ENCODE measurements around the gene CELSR1. TPM values are rescaled to one million over a fixed set of nuclear protein-coding genes. Genes with fewer than 3 reads are reported as not detected.
A peak's percentile ranks its signal among the peaks of the same experiment; 100 is the strongest.

The CELSR1 gene
- total and polyA plus RNA-seq, 2 of the 13 experiments (the other 11 are each of a cell fraction or from before 2014, with no cell fraction given), result 0.78 to 1.8 TPM

- TF ChIP-seq ZNF567 (CRISPR knock-in tag; IDR thresholded peaks at IDR 0.05; ENCODE audit: borderline replicate concordance) (no peak), TSC22D2 (CRISPR knock-in tag; IDR thresholded peaks at IDR 0.05; ENCODE audit: borderline replicate concordance) (peak; percentile 55; the same call in 1 of the 2 replicates), KLF16 (CRISPR knock-in tag; IDR thresholded peaks at IDR 0.05) (peak in 1 of 2 experiments; percentile 10; a peak in 1 of 4 replicates), CBX5 (CRISPR knock-in tag; IDR thresholded peaks at IDR 0.05; ENCODE audit: borderline replicate concordance) (no peak), TFDP1 (CRISPR knock-in tag; IDR thresholded peaks at IDR 0.05; ENCODE audit: borderline replicate concordance) (no peak; the same call in 1 of the 2 replicates), ZNF761 (CRISPR knock-in tag; conservative IDR thresholded peaks at IDR 0.05) (peak; percentile 75; the same call in 1 of the 2 replicates), REPIN1 (CRISPR knock-in tag; IDR thresholded peaks at IDR 0.05; ENCODE audit: borderline replicate concordance, low read depth) (0 out of 2 replicates have a peak, but pooled peaks have one; percentile 11), ZBTB44 (CRISPR knock-in tag; IDR thresholded peaks at IDR 0.05) (no peak), ZBTB38 (CRISPR knock-in tag; IDR thresholded peaks at IDR 0.05) (peak; percentile 56), ZNF75D (CRISPR knock-in tag; IDR thresholded peaks at IDR 0.05; ENCODE audit: borderline replicate concordance) (no peak), FOXK1 (CRISPR knock-in tag; IDR thresholded peaks at IDR 0.05; ENCODE audit: borderline replicate concordance, low read depth) (0 out of 2 replicates have a peak, but pooled peaks have one; percentile 10), ZNF317 (CRISPR knock-in tag; IDR thresholded peaks at IDR 0.05) (no peak), PITX1 (CRISPR knock-in tag; IDR thresholded peaks at IDR 0.05) (no peak), FOXJ3 (CRISPR knock-in tag; IDR thresholded peaks at IDR 0.05; ENCODE audit: borderline replicate concordance) (no peak), ZNF20 (CRISPR knock-in tag; IDR thresholded peaks at IDR 0.05) (no peak), ZGPAT (CRISPR knock-in tag; IDR thresholded peaks at IDR 0.05) (no peak), PHF20 (CRISPR knock-in tag; IDR thresholded peaks at IDR 0.05) (0 out of 2 replicates have a peak, but pooled peaks have one; percentile 28), HOXA3 (CRISPR knock-in tag; IDR thresholded peaks at IDR 0.05) (peak; percentile 45; the same call in 1 of the 2 replicates), ZNF205 (CRISPR knock-in tag; IDR thresholded peaks at IDR 0.05) (no peak), IKZF1 (IDR thresholded peaks at IDR 0.05) (no peak), USF2 (IDR thresholded peaks at IDR 0.05; ENCODE audit: low read depth, low read length) (peak; percentile 59), USF2 (CRISPR knock-in tag; IDR thresholded peaks at IDR 0.05; ENCODE audit: borderline replicate concordance) (peak; percentile 65), ZNF414 (CRISPR knock-in tag; IDR thresholded peaks at IDR 0.05) (0 out of 2 replicates have a peak, but pooled peaks have one; percentile 49)
Observed at GRCh38 chr22:46563381-46564083, 26.1 kb upstream of the CELSR1 start (continued).
